A549 (cell line): ENCODE data around the gene ADCY4.

Experiments
- CBX8 ChIP-seq: fragments of 200-600 bp; sonication (generic); IDR thresholded peaks from 2 replicates; pipeline ENCODE4 v1.6.1; 2016
- CTCF ChIP-seq: fragments of >200 bp; sonication (Bioruptor Twin); formaldehyde crosslinking; IDR thresholded peaks from 3 replicates; pipeline ENCODE4 v1.5.1; 2016
- EHMT2 ChIP-seq: fragments of 200-600 bp; sonication (generic); IDR thresholded peaks from 2 replicates; pipeline ENCODE4 v1.6.1; 2016; ENCODE audit warnings: antibody characterized with exemption, low read depth, mild to moderate bottlenecking, moderate library complexity
- EP300 ChIP-seq, 2 experiments: fragments of >200 bp; sonication (Bioruptor Twin); formaldehyde crosslinking; IDR thresholded peaks; 2 replicates in 1 of 2; 3 replicates in 1 of 2; pipeline ENCODE4 v1.6.1; 2016 to 2017
- ESRRA ChIP-seq: fragments of 150-350 bp; IDR thresholded peaks from 2 replicates; pipeline ENCODE4 v1.6.1; 2014; ENCODE audit warnings: mild to moderate bottlenecking, low read length, borderline replicate concordance
- KDM5A ChIP-seq: fragments of 200-600 bp; sonication (generic); IDR thresholded peaks from 2 replicates; pipeline ENCODE4 v1.6.1; 2016; ENCODE audit warnings: antibody characterized with exemption, mild to moderate bottlenecking
- MAFK ChIP-seq: fragments of 450-650 bp; IDR thresholded peaks from 2 replicates; pipeline ENCODE4 v1.6.1; 2014; ENCODE audit not compliant: partially characterized antibody
- MAX ChIP-seq: IDR thresholded peaks from 2 replicates; pipeline ENCODE4 v1.6.1; 2012
- PBX3 ChIP-seq: IDR thresholded peaks from 2 replicates; pipeline ENCODE4 v1.6.1; 2012
- POLR2A ChIP-seq: IDR thresholded peaks from 2 replicates; pipeline ENCODE4 v1.6.1; 2012; ENCODE audit warnings: mild to moderate bottlenecking, low read length
- RCOR1 ChIP-seq: fragments of 150-350 bp; IDR thresholded peaks from 2 replicates; pipeline ENCODE4 v1.6.1; 2014; ENCODE audit warnings: antibody characterized with exemption, low read length, low read depth
- SREBF2 ChIP-seq: fragments of 450-650 bp; IDR thresholded peaks from 2 replicates; pipeline ENCODE4 v1.6.1; 2014; ENCODE audit warnings: mild to moderate bottlenecking, moderate library complexity
- USF2 ChIP-seq: fragments of 450-650 bp; IDR thresholded peaks from 2 replicates; pipeline ENCODE4 v1.6.1; 2014; ENCODE audit warnings: antibody characterized with exemption

GRCh38 chr14:24280797-24281460 lies 53.9 kb downstream of the ADCY4 start:
- TF ChIP-seq MAFK (no peak), CTCF (no peak), POLR2A (no peak), PBX3 (no peak), KDM5A (no peak), EHMT2 (no peak), USF2 (no peak), SREBF2 (no peak), CBX8 (no peak), ESRRA (no peak), EP300 (IDR thresholded peaks at IDR 0.05) (no peak), RCOR1 (no peak), MAX (no peak)
